ELF-1 (cell line): ENCODE measurements around the gene PPP1R26.

ENCODE experiments used
- DNase-seq: peaks from one replicate; pipeline ENCODE4 v3.0.0-alpha.2; 2016; ENCODE audit warnings: low read depth, low spot score

The PPP1R26 gene

DNA sequence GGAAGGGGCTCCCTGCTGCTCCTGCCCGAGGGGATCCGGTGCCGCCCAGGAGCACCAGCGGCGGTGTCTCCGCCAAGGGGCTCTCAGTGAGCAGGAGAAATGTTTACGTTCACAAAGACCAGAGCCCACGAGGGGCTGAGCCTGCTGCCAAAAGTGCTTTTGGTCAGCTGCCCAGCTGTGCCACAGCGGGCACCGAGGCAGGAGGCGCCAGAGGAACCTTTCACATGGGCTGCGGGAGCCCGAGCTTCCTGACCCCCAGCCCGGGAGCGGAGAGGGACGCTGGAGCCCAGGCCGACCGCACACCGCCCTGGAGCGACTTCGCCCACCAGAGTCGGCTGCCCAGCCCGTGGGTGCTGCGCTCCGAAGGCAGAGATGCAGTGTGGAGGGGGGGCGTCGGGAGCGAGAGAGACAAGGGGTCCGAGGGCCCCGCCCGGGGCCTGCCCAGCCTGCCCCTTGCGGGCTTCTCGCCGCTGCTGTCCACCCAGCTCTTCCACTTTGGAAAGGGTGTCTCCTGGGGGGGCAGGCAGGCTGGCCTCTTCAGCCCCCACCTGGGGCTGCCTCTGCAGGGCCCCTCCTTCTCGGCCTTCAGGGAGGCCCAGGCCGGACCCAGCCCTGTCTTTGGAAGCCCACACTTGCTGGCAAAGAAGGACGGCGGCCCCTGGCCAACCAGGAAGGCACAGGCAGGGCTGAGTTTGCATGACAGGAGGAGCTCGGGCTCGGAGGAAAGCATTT is 7.9 kb downstream of the PPP1R26 start:
- DNase-seq, result no peak

DNA sequence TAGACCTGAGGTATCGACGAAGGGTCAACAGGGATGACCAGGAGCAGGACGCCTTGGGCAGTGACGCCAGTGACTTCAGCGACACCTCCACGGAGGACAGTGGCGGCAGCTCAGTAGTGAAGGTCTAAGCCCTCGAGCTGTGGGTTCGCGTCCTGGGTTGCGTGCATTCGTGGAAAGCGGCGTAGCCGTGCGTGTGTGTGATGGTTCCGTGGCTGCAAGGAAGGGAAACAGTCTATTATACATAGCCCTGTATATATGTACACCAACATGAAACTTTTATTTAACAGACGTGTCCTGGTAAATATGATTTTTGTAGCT is 8.4 kb downstream of the PPP1R26 start:
- DNase-seq, result no peak

DNA sequence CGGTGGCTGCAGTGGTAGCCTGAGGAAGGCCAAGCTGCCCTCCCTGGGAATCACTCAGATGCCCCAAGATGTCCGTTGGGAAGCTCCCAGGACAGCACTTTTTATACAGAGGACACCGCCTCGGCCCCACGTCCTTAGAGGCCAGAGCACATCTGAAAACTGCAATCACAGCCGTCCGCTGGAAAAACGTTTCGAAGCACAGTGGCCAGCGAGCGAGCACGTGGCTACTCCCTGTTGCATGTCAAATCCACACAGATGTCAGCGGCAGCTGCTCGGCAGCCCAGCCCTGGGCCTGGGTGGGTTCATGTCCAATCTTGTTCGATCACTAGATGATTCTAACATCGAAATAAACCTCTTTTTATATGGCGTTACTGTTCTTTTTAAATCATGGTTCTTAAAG is 8.9 kb downstream of the PPP1R26 start:
- no peak for DNase-seq

DNA sequence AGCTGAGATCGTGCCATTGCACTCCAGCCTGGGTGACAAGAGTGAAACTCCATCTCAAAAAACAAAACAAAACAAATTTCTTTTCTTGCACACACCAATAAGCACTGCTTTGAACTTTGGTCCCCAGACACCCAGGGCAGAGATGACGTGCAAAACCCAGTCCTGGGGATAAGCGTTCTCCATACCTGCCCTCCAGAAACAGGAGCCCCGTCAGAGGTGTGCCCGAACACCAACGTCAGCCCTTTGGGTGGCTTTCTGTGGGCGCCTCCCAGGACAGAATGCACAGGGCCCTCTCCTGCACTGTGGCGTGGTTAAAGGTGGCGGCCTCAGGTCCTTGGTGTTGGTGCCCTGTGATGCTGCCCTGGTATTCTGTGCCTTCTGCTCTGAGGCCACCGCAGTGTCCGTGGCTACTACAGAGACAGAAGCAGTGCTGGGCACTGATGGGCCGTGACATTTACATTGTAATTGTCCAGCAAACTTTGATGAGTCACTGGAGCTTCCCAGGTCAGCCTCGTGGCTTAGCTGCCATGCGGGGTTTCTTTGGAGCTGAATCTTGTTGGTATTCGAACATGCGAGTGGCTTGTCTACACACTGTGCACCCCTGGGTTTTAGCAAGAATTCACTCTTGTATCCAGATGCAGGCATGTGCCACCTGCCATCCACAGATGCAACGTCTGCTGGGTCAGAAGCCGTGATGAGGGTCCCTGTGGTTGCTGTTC is 9.8 kb downstream of the PPP1R26 start:
- DNase-seq, result no peak

DNA sequence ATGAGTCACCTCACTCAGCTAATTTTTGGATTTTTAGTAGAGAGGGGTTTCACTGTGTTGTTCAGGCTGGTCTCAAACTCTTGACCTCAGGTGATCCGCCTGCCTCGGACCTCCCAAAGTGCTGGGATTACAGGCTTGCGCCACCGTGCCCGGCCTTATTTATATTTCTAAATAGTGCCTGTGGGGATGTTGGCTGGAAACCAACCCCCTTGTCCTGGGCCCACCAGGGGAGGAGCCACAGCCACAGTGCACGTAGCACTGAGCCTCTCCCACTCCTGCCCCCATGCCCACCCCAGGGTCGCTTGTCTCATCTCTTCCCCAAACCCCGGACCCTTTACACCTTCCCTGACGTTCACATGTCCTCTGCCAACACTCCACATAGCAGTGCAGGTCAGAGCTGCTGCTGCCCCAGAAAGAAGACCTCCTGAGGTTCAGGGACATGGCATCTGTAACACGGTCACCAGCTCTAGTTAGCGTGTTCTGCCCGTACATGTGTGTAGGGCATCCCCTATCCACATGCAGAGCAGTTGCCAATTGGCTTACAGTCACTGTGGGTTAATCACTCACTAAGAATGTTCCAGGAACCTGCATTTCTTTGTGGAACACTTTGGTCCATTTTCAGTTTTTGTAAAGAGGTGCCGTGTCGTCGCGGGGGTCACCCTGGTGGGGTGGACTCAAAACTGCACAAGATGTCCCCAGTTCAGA is 10.7 kb downstream of the PPP1R26 start:
- DNase-seq, result no peak

DNA sequence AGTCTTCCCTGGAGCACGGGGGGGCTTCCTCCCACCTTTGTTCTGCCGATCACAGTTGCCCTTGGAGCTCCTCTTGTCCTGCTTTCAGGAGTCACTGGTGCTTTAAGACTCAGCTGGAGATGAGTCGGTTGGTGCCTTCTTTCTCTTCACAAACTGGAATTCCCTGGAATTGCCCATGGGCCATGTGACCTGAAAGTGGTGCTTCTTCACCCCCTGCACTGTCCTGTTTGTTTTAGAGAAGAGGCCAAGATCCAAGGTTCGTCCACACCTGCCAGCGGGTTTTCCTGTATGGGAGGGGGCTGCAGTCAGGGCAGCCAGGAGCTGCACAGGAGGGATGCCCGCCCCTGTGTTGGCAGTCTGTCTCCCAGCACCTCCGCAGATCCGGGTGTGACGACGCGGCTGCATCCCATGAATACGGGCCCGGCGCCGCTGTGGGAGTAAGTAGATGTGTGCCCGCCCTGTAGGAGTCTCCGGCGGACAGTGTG is 11.4 kb downstream of the PPP1R26 start:
- no peak for DNase-seq

DNA sequence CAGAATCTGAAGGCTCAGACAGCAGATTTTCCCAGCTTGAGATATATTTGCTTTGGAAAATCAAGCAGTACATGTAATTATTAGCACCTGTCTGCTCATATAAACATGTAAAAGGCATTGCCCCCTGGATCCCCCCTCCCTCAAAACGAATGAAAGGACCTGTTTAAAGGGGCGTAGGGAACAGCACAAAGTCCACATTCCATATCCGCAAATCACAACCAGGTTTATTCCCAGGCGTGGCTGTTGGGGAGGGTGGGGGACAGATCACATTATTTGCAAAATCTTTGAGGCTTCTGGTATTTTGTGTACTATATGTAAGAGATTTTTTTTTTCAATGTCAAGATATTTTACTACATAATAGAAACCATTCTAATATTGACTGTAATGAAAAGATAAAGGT is 12.2 kb downstream of the PPP1R26 start:
- no peak for DNase-seq

DNA sequence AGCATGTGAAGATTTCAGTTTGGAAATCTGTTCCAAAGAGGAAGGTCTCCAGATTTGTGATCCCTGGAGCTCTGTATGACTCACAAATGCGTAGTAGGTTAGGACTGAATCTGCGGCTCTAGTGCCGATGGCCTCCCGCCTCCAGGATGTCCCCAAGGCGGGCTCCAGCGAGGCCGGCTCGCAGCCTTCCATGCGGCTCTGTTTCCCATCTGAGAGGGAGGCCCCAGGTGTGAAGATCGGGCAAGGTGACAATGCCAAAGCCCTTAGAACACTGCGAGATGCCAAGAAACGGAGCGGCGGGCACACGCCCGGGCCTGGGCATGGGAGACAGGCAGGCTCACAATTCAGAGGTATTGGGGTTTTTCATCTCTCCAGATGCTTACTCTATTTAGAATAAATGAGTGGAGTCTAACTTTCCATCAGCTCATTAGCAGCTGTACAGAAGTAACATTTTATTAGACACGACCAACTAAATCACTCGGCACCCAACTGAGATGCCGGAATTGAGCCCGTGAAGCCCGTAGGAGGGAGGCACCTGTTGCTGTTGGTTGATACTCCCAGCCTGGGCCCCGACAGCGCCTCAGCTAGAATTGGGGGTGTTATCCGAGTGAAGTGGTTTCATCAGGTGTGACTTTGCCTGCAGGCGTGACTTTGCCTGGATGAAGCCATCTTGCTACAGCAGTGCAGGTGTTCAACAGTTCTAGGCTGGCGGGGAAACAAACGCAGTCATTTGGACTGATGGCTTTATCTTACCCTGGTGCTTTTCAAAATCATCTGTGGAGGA is 13.5 kb downstream of the PPP1R26 start:
- no peak for DNase-seq

DNA sequence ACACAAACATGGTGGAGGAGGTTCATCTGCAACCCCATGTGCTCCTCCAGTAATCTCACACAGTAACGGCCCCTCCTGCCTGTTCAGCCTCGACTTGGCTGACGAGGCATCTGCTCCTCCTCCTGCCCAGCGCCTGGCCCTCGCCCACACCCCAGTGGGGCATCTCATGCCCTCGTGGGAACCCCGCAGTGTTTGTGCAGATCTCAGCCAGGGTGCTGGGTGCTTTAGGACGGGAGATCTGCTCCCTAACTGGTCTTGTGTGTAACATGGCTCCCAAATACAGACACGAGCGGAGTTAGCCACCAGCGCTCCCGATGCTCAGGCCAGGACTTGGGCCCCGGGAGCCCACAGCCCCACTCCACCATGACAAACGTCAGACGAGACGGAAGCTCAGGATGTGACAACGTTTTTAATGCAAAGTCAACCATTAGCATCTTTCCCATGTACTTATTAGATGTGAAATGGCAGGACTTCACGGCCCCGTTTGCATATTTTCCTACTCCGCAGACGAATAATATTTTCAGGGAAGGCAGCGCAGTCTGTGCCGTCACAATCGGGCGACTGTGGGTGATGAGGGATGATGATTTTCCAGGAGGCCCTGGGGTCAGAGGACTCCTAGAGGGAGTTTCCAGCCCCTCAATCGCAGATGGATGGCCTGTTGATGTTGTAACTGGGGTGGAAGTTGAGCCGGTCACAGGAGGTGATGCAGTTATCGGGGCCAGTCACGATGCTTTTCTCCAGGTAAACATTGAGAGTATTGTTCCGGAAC is 15.4 kb downstream of the PPP1R26 start:
- DNase-seq, result no peak

DNA sequence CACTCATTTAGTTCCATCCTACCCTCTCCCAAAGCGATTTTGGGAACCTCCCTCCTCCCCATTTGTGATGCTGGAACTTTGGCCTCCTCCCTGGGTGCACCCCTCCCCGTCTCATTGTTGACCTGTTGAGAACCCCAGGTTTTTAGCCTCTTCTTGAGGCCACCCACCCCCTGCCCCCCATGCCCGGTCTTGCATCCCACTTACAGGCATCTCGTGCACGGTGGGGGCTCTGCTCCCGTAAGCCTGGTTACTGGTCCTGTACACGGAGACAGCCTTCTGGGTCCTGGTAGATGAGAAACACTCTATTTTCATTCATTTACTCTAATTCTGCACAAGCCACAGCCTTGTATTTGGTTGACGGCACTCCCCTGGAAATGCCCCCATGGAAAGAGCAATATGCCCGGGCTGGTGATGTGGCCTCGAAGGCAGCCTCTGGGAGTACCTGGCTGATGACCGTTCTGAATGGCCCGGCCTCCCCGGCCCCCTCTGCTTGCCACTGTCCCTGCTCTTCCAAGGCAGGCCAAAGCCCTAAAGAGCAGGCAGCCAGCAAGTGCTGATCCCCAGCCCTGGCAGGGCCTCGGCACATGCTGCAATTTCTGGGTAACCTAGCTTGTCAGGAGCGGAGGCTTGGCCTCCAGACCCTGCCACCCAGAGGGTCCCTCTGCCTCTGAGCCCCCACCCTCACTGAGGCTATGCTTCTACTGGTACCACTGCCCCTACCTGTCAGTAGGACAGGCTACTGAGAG is 19.0 kb downstream of the PPP1R26 start:
- no peak for DNase-seq

DNA sequence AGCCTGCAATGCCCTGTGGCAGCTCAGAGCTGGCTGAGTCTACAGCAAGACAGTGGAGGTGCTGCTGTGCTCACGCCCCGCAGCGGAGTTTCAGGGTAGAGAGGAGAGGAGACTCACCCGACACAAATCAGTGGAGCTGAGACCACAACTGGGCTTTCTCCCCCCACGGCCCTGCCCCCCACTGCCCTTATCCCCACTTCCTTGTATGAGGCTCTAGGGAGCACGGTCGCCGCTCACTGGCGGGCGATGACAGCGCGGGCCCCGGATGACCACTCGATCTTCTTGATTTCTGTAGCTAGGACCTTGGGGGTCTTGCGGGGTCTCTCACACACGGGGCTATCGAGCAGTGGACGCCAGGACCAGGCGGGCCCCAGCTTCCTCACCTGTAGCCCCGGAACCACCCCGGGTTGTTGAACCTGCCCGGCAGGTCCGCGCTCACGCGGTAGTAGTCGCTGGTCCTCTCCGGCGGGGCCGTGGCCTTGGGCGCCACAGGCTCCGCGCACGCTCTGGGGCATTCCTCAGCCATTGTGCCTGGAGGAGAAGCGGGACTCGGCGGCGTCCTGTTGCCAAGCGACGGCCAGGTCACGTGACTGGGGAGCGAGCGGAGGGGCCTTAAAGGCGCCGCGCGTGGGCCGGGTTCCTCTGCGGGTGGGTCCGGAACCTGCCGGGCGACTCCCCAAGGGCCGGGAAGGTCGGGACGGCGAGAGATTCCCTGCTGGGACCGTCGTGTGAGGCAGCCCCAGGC is 19.9 kb downstream of the PPP1R26 start:
- peak; percentile 88 for DNase-seq

DNA sequence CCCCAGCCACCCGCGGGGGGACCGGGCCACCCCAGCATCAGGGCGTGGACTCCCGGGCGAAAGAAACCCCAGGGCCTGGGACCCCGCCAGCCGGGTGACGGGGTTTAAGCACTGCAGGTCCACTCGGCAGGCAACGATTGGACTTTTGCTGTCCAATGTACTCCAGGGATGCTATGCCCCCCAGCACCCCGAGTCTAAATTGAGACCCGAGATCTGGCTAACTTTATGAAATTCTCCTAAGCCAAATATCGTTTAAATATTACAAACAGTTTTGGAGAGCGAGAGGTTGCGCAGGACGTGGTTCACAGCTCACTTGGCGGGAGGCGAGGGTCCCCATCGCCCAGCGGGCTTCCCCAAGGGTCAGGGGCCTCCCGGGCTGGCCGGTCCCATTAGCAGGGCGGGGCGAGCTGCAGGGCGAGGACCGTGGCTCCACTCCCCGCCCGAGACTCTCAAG is 20.5 kb downstream of the PPP1R26 start:
- no peak for DNase-seq

DNA sequence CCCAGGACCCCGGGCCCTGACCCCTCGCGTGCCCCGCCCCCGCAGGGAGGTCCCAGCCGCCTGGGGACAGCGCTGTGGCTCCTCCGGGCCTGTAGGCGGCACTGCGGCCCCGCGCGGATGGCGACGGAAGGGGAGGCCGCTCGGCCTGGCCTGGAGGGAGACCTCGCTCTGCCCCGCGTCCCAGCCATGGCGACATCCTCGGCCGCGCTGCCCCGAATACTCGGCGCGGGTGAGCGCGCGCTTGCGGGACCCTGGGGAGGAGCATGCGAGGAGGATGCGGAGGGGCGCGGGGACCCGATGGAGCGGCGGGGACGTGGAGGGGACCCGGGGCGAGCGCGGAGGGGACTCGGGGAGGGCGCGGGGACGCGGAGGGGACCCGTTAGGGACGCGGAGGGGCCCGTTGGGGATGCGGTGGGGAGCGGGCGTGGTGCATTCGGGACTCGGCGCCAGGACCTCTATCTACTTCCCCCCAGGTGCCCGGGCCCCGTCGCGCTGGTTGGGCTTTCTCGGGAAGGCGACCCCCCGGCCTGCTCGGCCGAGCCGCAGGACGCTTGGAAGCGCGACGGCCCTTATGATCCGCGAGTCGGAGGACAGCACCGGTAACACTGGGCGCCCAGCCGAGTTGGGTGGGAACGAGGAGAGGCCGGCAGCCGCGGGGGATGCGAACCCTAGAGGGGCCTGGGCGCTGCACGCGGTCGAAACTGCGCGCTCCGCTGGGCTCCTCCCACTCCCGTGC is 21.1 kb downstream of the PPP1R26 start, which contains the start of gene MRPS2:
Gene MRPS2, plus strand, starts transcription at position 158 of the 736 bp plus-strand sequence. Its CDS starts 29 bp downstream, at position 187.
- DNase-seq, result peak; percentile 88

DNA sequence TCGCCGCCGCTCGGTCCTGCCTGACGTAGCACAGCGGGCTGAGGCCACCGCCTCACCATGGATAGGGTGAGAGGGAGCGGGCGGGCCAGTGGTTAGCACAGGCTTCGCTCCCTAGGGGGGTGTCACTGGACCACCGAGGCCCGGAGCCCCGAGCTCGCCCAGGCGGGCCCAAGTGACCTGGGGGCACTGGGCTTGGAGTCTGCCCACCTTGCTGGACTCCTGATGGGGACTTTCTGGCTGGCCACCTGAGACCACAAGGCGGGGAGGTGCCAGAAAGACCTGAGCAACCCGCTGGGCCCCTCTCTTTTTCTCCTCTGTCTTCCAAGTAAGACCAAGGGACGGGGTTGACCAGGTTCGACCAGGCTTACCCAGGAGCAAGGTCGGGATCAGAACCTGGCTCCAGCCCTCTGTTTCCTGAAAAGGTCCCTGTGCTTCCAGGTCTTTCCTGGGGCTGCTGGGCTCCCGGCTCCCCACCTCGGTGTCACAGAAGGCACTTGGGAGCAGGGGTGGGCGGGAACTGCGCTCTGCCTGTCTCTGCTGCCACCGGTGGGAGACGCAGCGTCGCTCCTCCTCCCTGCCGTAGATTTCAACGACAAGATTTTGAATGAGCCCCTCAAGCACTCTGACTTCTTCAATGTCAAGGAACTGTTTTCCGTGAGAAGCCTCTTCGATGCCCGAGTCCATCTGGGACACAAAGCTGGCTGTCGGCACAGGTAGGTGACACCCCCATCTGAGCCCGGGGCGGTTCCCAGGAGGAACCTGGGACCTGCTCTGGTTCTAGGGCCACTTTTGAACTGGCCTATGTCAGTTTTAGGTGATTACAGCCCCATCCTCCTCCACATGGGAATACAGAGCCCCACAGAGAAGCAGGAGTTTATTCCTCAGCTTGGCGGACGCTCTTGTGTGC is 21.9 kb downstream of the PPP1R26 start:
- peak; percentile 32 for DNase-seq

DNA sequence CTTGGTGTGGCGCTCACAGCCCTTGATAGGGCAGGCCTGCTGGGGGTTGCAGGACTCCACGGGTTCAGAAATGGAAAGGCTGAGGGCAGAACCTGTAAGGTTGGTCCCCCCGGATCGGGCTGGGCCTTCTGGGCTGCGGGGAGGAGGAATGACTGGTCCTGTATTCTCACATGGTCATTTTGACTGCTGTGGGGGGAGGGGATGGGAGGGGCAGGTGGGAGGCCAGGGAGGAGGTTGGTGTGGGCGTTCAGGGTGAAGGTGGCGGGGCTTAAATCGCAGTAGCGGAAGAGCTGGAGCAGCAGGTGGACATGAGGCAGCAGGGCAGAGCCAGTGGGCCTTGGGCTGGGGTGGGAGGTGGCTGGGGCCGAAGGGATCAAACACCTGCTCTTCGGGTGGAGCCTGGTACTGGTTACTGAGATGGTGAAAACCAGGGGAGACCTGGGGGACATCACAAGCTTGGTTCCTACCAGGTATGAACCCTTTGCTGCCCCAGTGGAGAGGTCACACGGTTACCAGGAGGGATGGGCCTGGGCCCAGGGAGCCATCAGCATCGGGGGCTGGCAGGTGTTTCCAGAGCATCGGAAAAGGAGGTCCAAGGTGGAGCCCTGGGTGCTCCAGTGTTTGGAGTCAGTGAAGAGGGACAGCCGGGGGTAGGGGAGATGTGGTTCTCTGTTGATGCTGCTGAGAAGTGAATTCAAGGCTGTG is 22.7 kb downstream of the PPP1R26 start:
- no peak for DNase-seq

DNA sequence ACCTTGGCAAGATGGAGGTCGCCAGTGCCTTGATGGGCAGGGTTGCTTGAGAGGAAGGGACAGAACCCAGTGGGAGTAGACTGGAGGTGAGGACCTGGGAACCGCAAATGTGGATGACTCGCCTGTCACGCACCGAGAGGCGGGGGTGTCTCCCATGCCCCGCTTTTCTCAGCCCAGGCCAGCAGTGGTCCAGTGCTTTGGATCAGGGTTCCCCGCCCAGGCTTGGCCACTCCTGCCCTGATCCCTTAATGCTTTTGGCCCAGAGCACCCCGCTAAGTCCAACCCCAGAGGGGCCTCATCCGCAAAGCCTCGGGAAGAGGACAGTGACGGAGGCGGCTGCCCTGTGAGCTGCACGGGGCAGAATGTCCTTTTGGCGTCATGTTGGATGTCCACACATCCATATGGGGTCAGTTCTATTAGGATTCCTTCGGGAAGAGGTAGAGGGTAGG is 23.3 kb downstream of the PPP1R26 start:
- DNase-seq, result no peak
